ENCODE data around the gene IGFL1.

GRCh38 chr19:46221981-46222610 lies 7.4 kb upstream of the IGFL1 start:
- no peak for TF ChIP-seq CTCF (conservative IDR thresholded peaks at IDR 0.05; ENCODE audit: low read depth, low read length)
- no peak for TF ChIP-seq EZH2 (IDR thresholded peaks at IDR 0.05; ENCODE audit: borderline replicate concordance, low read depth, low read length, poor library complexity, severe bottlenecking)
